ENCODE results near the gene TIGD3. TPM values are rescaled to one million over a fixed set of nuclear protein-coding genes. Genes with fewer than 3 reads are reported as not detected.
A peak's percentile ranks its signal among the peaks of the same experiment; 100 is the strongest.

TIGD3 gene
- total and polyA plus RNA-seq, 7 donors: 0.14 to 0.96 (median 0.36) TPM; not detected in 2

DNA sequence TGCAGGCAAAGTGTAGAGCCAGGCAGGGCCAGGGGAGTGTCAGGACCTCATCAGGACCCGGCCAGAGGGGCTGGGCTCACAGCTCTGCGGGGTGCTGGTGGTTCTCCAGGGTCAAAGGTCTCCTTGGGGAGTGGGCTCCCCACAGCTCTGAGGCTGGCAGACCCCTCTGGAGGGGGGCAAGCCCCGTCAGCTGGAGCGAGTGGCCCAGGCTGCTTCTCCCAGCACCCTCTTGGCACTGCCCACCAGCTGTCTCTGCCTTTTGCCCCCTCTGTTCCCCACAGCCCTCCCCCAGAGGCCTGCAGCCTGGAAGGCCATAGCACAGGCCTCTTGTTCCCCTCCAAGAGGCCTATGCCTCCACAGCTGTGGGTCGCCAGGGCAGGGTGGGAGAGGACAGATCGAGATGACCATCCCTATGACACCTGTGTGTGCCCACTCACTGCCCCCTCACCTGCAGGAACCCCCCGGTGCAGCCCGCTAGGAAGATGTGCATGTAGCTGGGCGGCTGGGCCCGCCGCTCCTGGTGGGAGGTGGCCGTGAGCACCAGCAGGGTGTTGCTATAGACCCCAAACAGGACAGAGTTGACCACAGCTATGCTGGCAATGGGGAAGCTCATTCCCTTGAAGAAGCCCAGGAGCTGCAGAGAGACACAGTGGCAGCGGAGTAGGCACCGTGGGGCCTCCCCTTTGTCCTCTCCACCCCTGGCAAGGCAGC, 24.5 kb downstream of the TIGD3 start:
- no peak for TF ChIP-seq EP300 (IDR thresholded peaks at IDR 0.05)
- no peak for TF ChIP-seq POLR2AphosphoS5 (IDR thresholded peaks at IDR 0.05)
- TF ChIP-seq, protein P1, sequence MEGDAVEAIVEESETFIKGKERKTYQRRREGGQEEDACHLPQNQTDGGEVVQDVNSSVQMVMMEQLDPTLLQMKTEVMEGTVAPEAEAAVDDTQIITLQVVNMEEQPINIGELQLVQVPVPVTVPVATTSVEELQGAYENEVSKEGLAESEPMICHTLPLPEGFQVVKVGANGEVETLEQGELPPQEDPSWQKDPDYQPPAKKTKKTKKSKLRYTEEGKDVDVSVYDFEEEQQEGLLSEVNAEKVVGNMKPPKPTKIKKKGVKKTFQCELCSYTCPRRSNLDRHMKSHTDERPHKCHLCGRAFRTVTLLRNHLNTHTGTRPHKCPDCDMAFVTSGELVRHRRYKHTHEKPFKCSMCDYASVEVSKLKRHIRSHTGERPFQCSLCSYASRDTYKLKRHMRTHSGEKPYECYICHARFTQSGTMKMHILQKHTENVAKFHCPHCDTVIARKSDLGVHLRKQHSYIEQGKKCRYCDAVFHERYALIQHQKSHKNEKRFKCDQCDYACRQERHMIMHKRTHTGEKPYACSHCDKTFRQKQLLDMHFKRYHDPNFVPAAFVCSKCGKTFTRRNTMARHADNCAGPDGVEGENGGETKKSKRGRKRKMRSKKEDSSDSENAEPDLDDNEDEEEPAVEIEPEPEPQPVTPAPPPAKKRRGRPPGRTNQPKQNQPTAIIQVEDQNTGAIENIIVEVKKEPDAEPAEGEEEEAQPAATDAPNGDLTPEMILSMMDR (IDR thresholded peaks at IDR 0.05): no peak
- no peak for TF ChIP-seq POLR2A (IDR thresholded peaks at IDR 0.05)
- intact Hi-C loops (cut with DNase I): no loop called here
- Histone ChIP-seq H3K27ac (no peak overlapping the region), H3K9me3 (no peaks in the 10 kb centered on the region), H3K27me3 (no peaks in the 10 kb centered on the region), H3K4me1 (peaks cover 0 to 32% (median 26%) of the 10 kb centered on the region in 4 donors), H3K4me3 (no peak overlapping the region), H3K36me3 (no peaks in the 10 kb centered on the region)
- WGBS, 2 donors: 92 to 94% methylated on average over 14 of the region's 14 CpGs
- DNase-seq: no peak

DNA sequence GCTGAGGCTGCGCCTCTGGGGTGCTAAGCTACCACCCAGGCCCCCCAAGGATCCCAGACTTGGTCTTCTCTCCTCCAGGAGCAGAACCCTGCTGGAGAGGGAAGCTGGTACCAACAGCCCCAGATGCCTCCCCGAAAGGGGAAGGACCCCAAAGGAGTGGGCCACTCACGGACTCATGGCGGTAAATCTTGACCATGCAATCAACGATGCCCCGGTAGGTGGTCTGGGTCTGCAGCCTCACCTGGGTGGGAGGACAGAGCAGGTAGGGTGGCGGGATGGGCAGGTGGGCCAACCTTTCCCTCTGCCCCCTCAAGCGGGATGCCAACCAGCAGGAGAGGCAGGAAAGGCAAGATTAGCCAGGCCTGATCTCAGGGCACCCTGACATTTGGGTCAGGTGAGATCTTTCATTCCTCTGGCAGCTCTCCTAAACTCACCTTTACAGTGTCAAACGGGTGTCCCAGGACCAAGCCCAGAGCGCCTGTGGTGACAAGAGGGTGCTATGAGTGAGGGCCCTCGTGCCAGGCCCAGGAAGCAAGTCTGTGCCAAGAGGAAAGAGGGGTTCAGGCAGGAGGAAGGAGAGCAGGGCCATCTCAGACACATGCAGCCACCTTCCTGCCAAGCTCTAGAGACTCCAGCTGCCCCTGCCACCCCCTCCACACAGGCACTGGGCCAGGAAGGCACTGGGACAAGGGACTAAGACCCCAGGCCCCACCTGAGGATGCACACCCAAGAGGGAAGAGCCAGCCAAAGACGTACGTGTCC, 25.3 kb downstream of the TIGD3 start:
- H3K36me3 ChIP-seq: no peaks in the 10 kb centered on the region
- DNase-seq: no peak
- no peaks in the 10 kb centered on the region for H3K9me3 ChIP-seq
- no peaks in the 10 kb centered on the region for H3K27me3 ChIP-seq
- H3K4me3 ChIP-seq: no peak overlapping the region
- no peak overlapping the region for H3K27ac ChIP-seq
- H3K4me1 ChIP-seq: peaks cover 0 to 40% (median 34%) of the 10 kb centered on the region in 4 donors
- WGBS, 2 donors: 84 to 92% methylated on average over 13 of the region's 13 CpGs
- no peak for TF ChIP-seq EP300 (IDR thresholded peaks at IDR 0.05)
- intact Hi-C loops (cut with DNase I): loop anchor here (5.0 kb wide), 1 partner anchor 87 kb away; no protein-coding TSS in a partner anchor

DNA sequence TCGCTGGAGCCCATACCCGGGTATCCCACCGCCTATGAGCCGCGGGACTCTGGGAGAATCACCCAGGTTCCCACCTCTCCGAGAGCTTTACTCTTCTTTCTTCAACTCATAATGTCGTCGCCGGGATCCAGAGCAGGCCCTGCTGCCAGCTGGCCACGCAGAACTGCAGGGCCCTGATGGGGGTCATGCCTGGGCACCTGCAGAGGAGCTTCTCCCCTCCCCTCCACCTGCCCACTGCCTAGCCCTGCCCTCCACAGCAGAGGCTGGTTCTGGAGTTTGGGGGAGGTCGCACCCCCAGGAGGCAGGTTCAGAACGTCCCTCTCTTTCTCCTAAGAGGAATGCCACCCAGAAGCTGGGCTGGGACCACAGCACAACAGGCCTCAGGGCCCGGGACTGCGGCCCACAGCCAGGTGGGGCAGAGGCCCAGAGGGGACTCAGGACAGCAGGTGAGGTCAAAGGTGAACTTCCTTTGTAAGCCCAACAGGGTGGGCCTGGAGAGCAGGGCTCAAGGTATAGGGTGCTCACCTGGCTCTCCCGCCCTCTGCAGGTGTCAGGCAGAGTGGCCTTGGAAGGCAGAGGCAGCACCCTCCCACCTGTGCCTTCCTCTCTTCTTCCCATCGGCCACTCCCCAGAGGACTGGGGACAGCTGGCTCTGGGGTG, 26.0 kb downstream of the TIGD3 start:
- H3K27me3 ChIP-seq: no peaks in the 10 kb centered on the region
- H3K36me3 ChIP-seq: no peaks in the 10 kb centered on the region
- H3K4me3 ChIP-seq: no peak overlapping the region
- H3K9me3 ChIP-seq: no peaks in the 10 kb centered on the region
- DNase-seq: no peak
- peaks cover 0 to 47% (median 39%) of the 10 kb centered on the region in 4 donors for H3K4me1 ChIP-seq
- peak overlapping the region; percentile 95 to 99 (median 96) for H3K27ac ChIP-seq
- WGBS, 2 donors: 60 to 83% methylated on average over 16 of the region's 16 CpGs
- no peak for TF ChIP-seq POLR2A (IDR thresholded peaks at IDR 0.05)
- no peak for TF ChIP-seq POLR2AphosphoS5 (IDR thresholded peaks at IDR 0.05)
- TF ChIP-seq, protein P1 (IDR thresholded peaks at IDR 0.05): no peak
- no peak for TF ChIP-seq EP300 (IDR thresholded peaks at IDR 0.05)
- intact Hi-C loops (cut with DNase I): loop anchor here (5.0 kb wide), 1 partner anchor 87 kb away; no protein-coding TSS in a partner anchor

DNA sequence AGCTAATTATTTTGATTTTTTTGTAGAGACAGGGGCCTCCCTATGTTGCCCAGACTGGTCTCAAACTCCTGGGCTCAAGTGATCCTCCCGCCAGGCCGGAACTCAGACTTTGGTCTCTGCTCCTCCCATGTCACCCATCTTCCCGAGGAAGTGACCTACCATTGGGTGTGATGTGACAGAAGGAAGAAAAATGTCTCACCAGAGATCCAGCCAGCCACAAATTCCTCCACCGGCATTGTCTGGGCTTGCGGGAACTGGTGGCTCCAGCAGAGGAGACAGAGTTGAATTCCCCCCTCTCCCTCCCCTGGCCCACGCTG, 27.1 kb downstream of the TIGD3 start:
- H3K27me3 ChIP-seq: no peaks in the 10 kb centered on the region
- intact Hi-C loops (cut with DNase I): loop anchor here (2.0 to 5.0 kb wide), 2 partner anchors 86 to 129 kb away; no protein-coding TSS in a partner anchor
- H3K4me1 ChIP-seq: peaks cover 0 to 54% (median 45%) of the 10 kb centered on the region in 4 donors
- no peaks in the 10 kb centered on the region for H3K9me3 ChIP-seq
- peak overlapping the region; percentile 95 to 99 (median 96) for H3K27ac ChIP-seq
- peak overlapping the region; percentile 27 to 52 (median 46) for H3K4me3 ChIP-seq
- H3K36me3 ChIP-seq: no peaks in the 10 kb centered on the region
- no peak for DNase-seq
- TF ChIP-seq EP300 (IDR thresholded peaks at IDR 0.05) (no peak), POLR2A (IDR thresholded peaks at IDR 0.05) (no peak), POLR2AphosphoS5 (IDR thresholded peaks at IDR 0.05) (no peak)
- TF ChIP-seq, protein P1 (IDR thresholded peaks at IDR 0.05): no peak
- WGBS, 2 donors: 0 to 4% methylated on average over 6 of the region's 6 CpGs
